Brain microvascular endothelial cell (primary cell): ENCODE measurements around the gene TRAPPC12.
"Not testable (repeated sequence)": the region's sequence is repeated elsewhere in the genome, so short reads cannot be mapped to it uniquely, and the experiment has no call there.

Source experiments
- DNase-seq: peaks from one replicate; pipeline ENCODE4 v3.0.0-alpha.2; 2020
- H3K27ac ChIP-seq: fragments of 250-450 bp; sonication (Bioruptor Pico); 2 replicates; pipeline ENCODE4 v1.5.1; 2020; ENCODE audit warnings: mild to moderate bottlenecking, moderate library complexity
- H3K27me3 ChIP-seq: fragments of 250-450 bp; sonication (Bioruptor Pico); replicated peaks from 2 replicates; pipeline ENCODE4 v1.5.1; 2020; ENCODE audit warnings: mild to moderate bottlenecking
- H3K36me3 ChIP-seq: fragments of 250-450 bp; sonication (Bioruptor Pico); replicated peaks from 2 replicates; pipeline ENCODE4 v1.5.1; 2020; ENCODE audit warnings: mild to moderate bottlenecking
- H3K4me3 ChIP-seq: 2 replicates; pipeline ENCODE4 v1.5.1; 2011; ENCODE audit warnings: low read depth, mild to moderate bottlenecking, control low read depth, low read length, moderate library complexity
- in situ Hi-C: cut with HindIII; loops from 2 replicates; pipeline ENCODE4 v1.10.0; 2017; ENCODE audit warnings: low sequenced_read_pairs, low pct_ligation_motif_present
- TF ChIP-seq, protein P1 (sequence below): IDR thresholded peaks from 2 replicates; pipeline ENCODE4 v1.5.1; 2011; ENCODE audit warnings: low read depth, mild to moderate bottlenecking, moderate library complexity, low read length, control low read depth, inconsistent platforms; ENCODE audit errors: missing control alignments

Gene TRAPPC12

DNA sequence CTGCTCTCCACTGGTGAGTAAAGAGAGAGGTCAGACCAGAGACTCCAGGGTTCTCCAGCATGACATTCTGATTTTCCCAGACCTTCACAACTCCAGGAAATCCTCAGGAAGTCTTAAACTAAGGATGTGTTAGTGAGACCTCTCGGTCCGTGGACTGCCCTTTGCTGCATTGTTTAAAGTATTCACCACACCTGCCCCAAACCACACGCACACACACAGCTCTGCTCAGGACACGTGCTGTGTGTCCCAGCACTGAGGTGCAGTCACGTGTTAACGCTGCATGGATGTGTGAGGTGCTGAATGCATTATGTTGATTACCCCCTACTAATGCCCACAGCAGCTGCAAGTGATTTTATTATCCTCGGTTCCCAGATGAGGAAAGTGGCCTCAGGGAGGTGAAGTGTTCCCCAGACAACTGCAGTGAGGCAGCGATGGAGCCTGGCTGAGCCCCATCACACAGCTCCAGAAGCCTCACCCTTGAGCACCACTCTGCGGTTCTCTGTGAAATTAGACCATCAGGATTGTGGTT, 68.4 kb downstream of the TRAPPC12 start:
- H3K27me3 ChIP-seq = no peaks in the 10 kb centered on the region
- in situ Hi-C loops = no loop called here
- TF ChIP-seq, protein P1, sequence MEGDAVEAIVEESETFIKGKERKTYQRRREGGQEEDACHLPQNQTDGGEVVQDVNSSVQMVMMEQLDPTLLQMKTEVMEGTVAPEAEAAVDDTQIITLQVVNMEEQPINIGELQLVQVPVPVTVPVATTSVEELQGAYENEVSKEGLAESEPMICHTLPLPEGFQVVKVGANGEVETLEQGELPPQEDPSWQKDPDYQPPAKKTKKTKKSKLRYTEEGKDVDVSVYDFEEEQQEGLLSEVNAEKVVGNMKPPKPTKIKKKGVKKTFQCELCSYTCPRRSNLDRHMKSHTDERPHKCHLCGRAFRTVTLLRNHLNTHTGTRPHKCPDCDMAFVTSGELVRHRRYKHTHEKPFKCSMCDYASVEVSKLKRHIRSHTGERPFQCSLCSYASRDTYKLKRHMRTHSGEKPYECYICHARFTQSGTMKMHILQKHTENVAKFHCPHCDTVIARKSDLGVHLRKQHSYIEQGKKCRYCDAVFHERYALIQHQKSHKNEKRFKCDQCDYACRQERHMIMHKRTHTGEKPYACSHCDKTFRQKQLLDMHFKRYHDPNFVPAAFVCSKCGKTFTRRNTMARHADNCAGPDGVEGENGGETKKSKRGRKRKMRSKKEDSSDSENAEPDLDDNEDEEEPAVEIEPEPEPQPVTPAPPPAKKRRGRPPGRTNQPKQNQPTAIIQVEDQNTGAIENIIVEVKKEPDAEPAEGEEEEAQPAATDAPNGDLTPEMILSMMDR = no peak
- no peak for DNase-seq
- no peak overlapping the region for H3K27ac ChIP-seq
- H3K4me3 ChIP-seq = no peak overlapping the region
- peaks cover 49% of the 10 kb centered on the region for H3K36me3 ChIP-seq

DNA sequence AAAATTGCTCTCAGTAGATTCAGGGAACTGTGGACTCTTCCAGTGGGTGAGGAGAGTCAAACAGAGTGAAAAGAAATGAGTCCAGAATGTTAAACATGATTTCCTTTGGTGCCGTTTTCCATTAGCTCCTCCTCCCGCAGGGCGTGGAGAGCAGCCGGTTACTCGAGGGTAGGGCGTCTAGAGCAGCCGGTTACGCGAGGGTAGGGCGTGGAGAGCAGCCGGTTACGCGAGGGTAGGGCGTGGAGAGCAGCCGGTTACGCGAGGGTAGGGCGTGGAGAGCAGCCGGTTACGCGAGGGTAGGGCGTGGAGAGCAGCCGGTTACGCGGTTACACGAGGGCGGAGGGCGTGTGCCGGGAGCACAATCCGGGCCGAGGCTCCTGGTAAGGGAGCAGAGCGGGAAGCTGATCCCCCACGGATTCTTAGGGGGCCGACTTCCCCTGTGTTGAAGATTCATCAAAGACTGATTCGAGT, 69.0 kb downstream of the TRAPPC12 start:
- in situ Hi-C loops, H3K27me3 ChIP-seq, DNase-seq, H3K4me3 ChIP-seq, H3K27ac ChIP-seq: not testable (repeated sequence)
- peaks cover 49% of the 10 kb centered on the region for H3K36me3 ChIP-seq

GRCh38 chr2:3449086-3449485, 69.6 kb downstream of the TRAPPC12 start:
- H3K27me3 ChIP-seq = no peaks in the 10 kb centered on the region
- H3K27ac ChIP-seq = no peak overlapping the region
- in situ Hi-C loops = no loop called here
- no peak for DNase-seq
- TF ChIP-seq, protein P1 = no peak
- peaks cover 48% of the 10 kb centered on the region for H3K36me3 ChIP-seq
- H3K4me3 ChIP-seq = no peak overlapping the region

- H3K4me3 ChIP-seq = no peak overlapping the region
- no peak for DNase-seq
- H3K27me3 ChIP-seq = no peaks in the 10 kb centered on the region
- H3K36me3 ChIP-seq = peaks cover 44% of the 10 kb centered on the region
- in situ Hi-C loops = no loop called here
- TF ChIP-seq, protein P1 = no peak
- no peak overlapping the region for H3K27ac ChIP-seq
Measured at GRCh38 chr2:3449936-3450335, 70.4 kb downstream of the TRAPPC12 start.

DNA sequence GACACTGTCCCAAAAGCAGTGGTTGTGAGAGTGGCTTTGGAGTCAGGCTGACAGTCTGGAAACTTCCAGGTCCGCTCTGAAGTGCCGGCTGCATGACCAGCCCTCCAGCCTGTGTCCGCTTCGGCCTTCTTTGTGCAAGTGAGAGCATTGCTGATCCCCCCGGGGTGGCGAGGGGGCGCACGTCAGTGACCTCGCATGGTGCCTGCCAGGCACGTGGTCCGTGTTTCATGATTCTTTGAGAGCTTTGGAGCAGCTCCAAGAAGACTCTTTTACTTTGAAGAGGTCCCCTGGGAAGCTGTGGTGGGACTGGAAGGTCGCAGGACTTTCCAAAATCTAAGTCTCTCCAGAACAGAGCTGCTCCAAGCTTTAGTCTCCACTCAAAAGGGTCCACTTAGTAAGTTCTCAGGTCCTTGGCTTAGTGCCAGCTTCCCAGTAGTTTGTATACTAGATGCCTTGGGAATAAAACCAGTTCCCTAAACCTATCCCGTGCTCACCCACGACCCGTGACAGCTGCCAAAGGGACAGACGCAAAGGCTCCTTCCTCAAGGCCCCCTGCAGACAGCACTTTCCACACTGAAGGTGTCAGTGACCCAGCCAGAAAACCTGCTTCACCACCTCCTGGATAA, 71.0 kb downstream of the TRAPPC12 start:
- H3K36me3 ChIP-seq = peaks cover 38% of the 10 kb centered on the region

GRCh38 chr2:3451169-3451568, 71.7 kb downstream of the TRAPPC12 start:
- Histone ChIP-seq H3K4me3 (no peak overlapping the region), H3K27ac (no peak overlapping the region), H3K36me3 (peaks cover 31% of the 10 kb centered on the region), H3K27me3 (no peaks in the 10 kb centered on the region)
- in situ Hi-C loops = no loop called here
- no peak for DNase-seq
- TF ChIP-seq, protein P1 = no peak

More for the DNA sequence above, 71.0 kb downstream of the TRAPPC12 start:
- no peak for DNase-seq
- in situ Hi-C loops = no loop called here
- Histone ChIP-seq H3K27me3 (no peaks in the 10 kb centered on the region), H3K4me3 (no peak overlapping the region), H3K27ac (no peak overlapping the region)
- TF ChIP-seq, protein P1 = no peak
